HG02588 (cell line): ENCODE measurements around the gene FAM151B.

ENCODE experiments used
- ATAC-seq: cut with Tn5 transposase; IDR thresholded peaks from one replicate; pipeline ENCODE4 v1.9.1; 2021; ENCODE audit warnings: mild to moderate bottlenecking, moderate library complexity; ENCODE audit not compliant: unreplicated experiment

The FAM151B gene

DNA sequence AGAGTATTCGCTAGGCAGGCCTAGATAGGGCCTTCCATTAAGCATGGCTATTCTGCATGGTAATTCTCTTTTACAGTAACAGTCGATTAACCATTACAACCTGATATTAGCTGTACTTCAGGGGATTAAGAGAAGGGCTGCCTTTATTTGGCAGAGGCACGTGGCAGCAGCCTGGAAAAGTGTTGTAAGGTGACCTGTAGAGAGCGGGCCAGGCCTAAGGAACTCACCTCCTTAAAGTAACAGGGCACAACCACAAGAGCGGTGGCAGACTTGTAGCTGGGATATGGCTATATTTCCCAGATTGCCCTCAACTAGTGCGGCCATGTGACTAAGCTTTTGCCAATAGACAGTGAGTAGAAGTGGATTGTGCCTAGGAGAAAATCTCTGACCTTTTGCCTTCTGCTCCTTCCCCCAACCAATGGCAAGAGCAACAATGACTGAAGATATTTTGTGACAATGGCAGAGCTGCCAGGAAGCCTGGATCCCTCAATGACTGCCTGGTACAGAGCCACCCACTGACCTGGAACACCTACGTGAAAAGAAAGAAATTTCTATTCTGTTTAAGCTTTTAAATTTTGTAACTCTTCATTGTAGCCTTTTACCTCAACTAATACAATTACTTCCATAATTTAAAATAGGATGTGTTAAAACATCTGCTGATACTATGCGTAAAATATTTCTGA is 101.1 kb downstream of the FAM151B start:
- ATAC-seq = no peak

DNA sequence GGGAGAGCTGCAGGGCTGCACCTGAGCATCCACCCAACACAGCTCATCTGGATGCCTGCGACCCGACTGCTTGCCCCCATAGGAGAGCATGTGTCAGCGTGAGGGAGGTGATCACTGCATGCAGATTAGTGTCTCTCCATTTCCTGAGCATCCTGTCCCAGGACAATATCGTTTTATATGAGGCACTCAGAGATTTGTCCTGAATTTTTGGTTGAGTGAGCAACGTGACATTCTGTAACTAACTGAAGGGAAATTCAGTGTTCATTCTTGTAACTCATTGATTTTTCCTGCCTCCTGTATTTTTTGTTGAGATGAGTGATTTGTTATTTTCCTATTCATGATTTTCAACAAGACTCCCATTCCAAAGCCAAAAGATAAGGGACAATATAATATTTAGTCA is 102.9 kb downstream of the FAM151B start:
- ATAC-seq = no peak

DNA sequence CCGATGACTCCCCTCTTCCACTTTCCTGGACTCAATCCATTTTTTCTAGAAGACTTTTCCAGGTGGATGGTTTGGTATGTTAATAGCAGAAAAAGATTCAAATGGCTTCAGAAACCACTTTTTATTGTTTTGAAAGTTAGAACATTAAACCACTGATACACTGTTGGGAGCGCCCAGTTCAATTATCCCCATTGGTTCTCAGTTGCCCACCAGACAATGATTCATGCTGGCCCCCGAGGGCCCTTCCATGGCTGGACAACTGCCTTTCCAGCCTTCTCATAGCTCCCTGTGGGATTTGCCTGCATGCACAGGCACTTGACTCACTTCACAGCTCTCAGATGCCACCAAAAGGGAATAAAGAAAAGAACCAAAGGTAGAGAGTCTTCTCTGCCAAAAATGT is 103.5 kb downstream of the FAM151B start:
- no peak for ATAC-seq

DNA sequence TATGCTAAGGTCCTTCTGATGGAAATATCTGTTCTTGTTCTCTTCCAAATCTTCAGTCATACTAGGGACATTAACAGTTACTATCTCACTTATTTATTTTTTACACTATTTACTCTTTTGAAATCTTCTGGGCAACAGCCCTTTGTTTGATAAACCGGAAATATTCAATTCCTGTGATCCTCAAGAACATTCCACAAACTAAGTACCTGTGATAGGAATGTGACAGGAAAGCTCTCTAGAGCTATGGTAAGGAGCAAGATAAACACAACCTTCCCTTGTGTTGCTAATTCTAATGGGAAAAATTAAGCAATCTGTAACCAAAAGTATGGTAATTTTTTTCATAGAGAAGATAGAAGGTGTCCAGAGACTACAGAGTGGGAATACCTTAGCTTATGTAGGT is 104.2 kb downstream of the FAM151B start:
- no peak for ATAC-seq
